HAP-1 (cell line): ENCODE results near the gene MYO1F.
"Not testable (repeated sequence)": the region's sequence is repeated elsewhere in the genome, so short reads cannot be mapped to it uniquely, and the experiment has no call there.

Source experiments
- DNase-seq, 2 experiments: peaks; one replicate each; pipeline ENCODE4 v3.0.0-alpha.2; 2016 to 2020; ENCODE audit warnings: low spot score in 2 of 2
- H3K27me3 ChIP-seq: fragments of 250-450 bp; sonication (Bioruptor Pico); 2 replicates; pipeline ENCODE4 v1.5.1; 2020; ENCODE audit warnings: low read depth, mild to moderate bottlenecking, moderate library complexity
- H3K36me3 ChIP-seq: fragments of 250-450 bp; sonication (Bioruptor Pico); replicated peaks from 2 replicates; pipeline ENCODE4 v1.5.1; 2020; ENCODE audit warnings: mild to moderate bottlenecking
- H3K4me1 ChIP-seq: fragments of 250-450 bp; sonication (Bioruptor Pico); 2 replicates; pipeline ENCODE4 v1.5.1; 2020; ENCODE audit warnings: mild to moderate bottlenecking
- H3K4me3 ChIP-seq: fragments of 250-450 bp; sonication (Bioruptor Pico); 2 replicates; pipeline ENCODE4 v1.5.1; 2020; ENCODE audit warnings: mild to moderate bottlenecking, moderate library complexity
- H3K9me3 ChIP-seq: fragments of 250-450 bp; sonication (Bioruptor Pico); 2 replicates; pipeline ENCODE4 v1.5.1; 2020; ENCODE audit warnings: mild to moderate bottlenecking, moderate library complexity
- in situ Hi-C: fragments of 300-500 bp; cut with MboI; formaldehyde crosslinking; loops from 3 replicates; pipeline ENCODE4 v1.14.3; 2020; ENCODE audit warnings: low sequenced_read_pairs, inconsistent platforms, mixed read lengths

MYO1F gene

DNA sequence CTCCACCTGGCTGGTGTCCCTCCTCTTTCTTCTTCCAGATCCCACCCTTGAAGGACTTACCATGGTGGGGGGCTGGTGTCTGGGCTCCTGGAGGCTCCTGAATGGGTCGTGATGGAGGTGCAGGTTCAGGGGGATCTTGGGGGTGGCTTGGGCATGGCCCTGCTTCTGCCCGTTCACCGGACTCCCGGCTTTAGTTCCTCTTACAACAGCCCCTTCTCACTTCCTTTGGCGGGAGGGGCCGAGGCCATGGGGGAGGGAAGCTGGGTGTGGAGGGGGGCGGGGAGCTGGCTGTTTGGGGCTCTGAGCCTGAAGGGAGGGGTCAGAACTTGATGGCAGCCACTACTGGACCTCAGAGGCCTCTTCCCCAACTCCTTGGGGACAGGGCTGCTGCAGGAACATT is at the start of gene MYO1F:
Gene MYO1F, minus strand, starts transcription at position 196 of the 400 bp plus-strand sequence. Its CDS starts 133 bp downstream, at position 63.
- DNase-seq = no peak
- Histone ChIP-seq H3K9me3 (0 out of 2 replicates have a peak, but pooled peaks cover 2% of the 10 kb centered on the region), H3K4me3 (no peak within 1 kb of the TSS), H3K27me3 (peaks cover 20% of the 10 kb centered on the region), H3K36me3 (no peaks in the 10 kb centered on the region), H3K4me1 (peaks cover 3% of the 10 kb centered on the region; the same call in 1 of the 2 replicates)
- in situ Hi-C loops = no loop called here

- no peaks in the 10 kb centered on the region for H3K36me3 ChIP-seq
- H3K4me1 ChIP-seq = no peaks in the 10 kb centered on the region
- in situ Hi-C loops = no loop called here
- no peaks in the 10 kb centered on the region for H3K9me3 ChIP-seq
- no peak overlapping the region for H3K4me3 ChIP-seq
- DNase-seq = no peak
- no peaks in the 10 kb centered on the region for H3K27me3 ChIP-seq
Measured at GRCh38 chr19:8626842-8627241, 49.6 kb upstream of the MYO1F start.

GRCh38 chr19:8622886-8623285 is 45.6 kb upstream of the MYO1F start:
- H3K27me3 ChIP-seq, in situ Hi-C loops, H3K4me3 ChIP-seq, H3K9me3 ChIP-seq, DNase-seq, H3K36me3 ChIP-seq, H3K4me1 ChIP-seq: not testable (repeated sequence)

DNA sequence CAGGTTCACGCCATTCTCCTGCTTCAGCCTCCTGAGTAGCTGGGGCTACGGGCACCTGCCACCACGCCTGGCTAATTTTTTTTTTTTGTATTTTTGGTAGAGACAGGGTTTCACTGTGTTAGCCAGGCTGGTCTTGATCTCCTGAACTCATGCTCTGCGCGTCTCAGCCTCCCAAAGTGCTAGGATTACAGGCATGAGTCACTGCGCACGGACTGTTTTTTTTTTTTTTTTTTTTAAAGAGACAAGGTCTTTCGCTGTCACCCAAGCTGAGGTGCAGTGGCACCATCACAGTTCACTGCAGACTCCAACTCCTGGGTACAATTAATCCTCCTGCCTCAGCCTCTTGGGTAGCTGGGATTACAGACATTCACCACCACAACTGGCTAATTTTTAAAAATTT is 41.5 kb upstream of the MYO1F start:
- Histone ChIP-seq H3K4me3 (no peak overlapping the region), H3K9me3 (no peaks in the 10 kb centered on the region), H3K36me3 (no peaks in the 10 kb centered on the region), H3K4me1 (no peaks in the 10 kb centered on the region), H3K27me3 (no peaks in the 10 kb centered on the region; the same call in 1 of the 2 replicates)
- in situ Hi-C loops = no loop called here
- DNase-seq = no peak

DNA sequence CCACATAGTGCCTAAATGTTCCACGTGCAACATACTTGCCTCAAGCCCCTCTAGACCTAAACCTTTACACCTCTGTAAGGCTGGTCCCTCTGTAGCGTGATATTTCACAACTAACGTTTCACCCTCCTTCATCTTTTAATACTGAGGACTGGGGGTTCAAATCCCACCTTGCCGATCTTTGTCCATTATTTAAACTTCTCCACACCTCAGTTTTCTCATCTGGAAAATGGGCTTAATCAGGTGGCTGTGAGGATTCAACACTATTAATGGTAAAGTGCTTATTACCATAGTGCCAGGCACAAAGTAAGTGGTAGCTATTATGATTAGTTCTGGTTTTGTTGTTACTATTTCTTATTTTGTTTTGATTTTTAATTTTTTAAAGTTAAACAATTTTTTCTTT is 40.7 kb upstream of the MYO1F start:
- H3K4me1 ChIP-seq = no peaks in the 10 kb centered on the region
- no peaks in the 10 kb centered on the region; the same call in 1 of the 2 replicates for H3K27me3 ChIP-seq
- in situ Hi-C loops = no loop called here
- H3K9me3 ChIP-seq = no peaks in the 10 kb centered on the region
- no peak for DNase-seq
- H3K36me3 ChIP-seq = no peaks in the 10 kb centered on the region
- H3K4me3 ChIP-seq = no peak overlapping the region

GRCh38 chr19:8617325-8617724 is 40.1 kb upstream of the MYO1F start:
- H3K36me3 ChIP-seq = not testable (repeated sequence)

DNA sequence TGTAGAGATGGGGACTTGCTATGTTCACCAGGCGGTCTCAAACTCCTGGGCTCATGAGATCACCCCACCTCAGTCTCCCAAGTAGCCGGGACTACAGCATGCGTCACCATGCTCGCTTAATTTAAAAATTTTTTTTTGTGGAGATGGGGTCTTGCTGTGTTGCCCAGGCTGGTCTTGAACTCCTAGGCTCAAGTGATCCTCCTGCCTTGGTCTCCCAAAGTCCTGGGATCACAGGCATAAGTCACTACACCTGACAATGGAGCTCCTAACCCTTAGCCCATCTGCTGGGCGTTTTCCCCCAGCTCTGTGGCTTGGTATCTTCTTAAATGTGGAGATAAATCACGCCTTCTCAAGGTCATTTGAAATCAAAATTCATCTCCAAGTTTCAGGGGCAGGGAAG is 39.6 kb upstream of the MYO1F start:
- no peaks in the 10 kb centered on the region for H3K4me1 ChIP-seq
- in situ Hi-C loops = no loop called here
- H3K36me3 ChIP-seq = no peaks in the 10 kb centered on the region
- no peaks in the 10 kb centered on the region for H3K9me3 ChIP-seq
- H3K4me3 ChIP-seq = no peak overlapping the region
- DNase-seq = no peak
- no peaks in the 10 kb centered on the region; the same call in 1 of the 2 replicates for H3K27me3 ChIP-seq

More at GRCh38 chr19:8617325-8617724, 40.1 kb upstream of the MYO1F start:
- DNase-seq, H3K27me3 ChIP-seq, H3K4me3 ChIP-seq, in situ Hi-C loops, H3K4me1 ChIP-seq, H3K9me3 ChIP-seq: not testable (repeated sequence)

DNA sequence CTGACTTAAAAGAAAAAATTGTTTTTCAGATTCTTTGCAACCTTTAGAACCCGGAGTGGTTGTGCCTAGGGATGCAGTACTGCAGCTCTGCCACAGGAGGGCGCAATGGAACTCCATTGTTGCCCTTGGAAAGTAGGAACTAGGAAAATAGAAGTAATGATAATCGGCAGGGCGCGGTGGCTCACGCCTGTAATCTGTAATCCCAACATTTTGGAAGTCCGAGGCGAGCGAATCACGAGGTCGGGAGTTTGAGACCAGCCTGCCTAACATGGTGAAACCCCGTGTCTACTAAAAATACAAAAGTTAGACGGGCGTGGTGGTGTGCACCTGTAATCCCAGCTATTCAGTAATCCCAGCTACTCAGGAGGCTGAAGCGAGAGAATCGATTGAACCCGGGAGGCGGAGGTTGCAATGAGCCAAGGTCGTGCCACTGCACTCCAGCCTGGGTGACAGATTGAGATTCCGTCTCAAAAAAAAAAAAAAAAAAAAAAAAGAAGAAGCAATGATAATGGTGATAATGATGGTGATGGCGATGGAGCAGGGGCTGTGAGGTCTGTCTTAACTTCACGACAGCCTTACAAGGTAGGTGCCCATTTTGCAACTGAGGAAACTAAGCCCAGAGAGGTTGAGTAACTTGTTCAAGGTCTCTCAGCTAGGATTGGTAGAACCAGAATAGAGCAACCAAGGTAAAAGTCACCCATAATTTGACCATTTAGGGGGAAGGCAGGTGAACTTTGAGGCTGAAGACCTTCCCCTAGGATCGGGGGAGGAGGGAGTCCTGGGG is 38.8 kb upstream of the MYO1F start:
- H3K9me3 ChIP-seq = no peaks in the 10 kb centered on the region
- no peaks in the 10 kb centered on the region for H3K4me1 ChIP-seq
- DNase-seq = peak; percentile 43 to 82
- H3K4me3 ChIP-seq = no peak overlapping the region
- no peaks in the 10 kb centered on the region; the same call in 1 of the 2 replicates for H3K27me3 ChIP-seq
- in situ Hi-C loops = no loop called here
- no peaks in the 10 kb centered on the region for H3K36me3 ChIP-seq

DNA sequence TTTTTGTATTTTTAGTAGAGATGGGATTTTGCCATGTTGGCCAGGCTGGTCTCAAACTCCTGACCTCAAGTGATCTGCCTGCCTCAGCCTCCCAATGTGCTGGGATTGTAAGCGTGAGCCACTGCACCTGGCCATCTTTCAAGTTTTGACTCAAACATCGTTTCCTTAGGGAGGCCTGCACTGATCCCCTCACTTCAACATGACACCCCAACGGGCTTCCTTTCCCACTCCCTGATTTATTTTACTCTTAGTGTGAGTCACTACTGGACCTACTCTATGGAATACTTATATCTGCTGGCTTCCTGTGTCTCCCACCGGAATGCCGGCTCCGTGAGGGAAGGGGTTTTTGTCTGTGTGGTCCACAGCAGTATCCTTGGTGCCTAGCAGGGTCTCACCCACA is 37.8 kb upstream of the MYO1F start:
- DNase-seq = no peak
- Histone ChIP-seq H3K27me3 (no peaks in the 10 kb centered on the region), H3K9me3 (no peaks in the 10 kb centered on the region), H3K36me3 (no peaks in the 10 kb centered on the region), H3K4me1 (peaks cover 1% of the 10 kb centered on the region; the same call in 1 of the 2 replicates), H3K4me3 (no peak overlapping the region)
- in situ Hi-C loops = no loop called here

GRCh38 chr19:8614455-8614854 is 37.2 kb upstream of the MYO1F start:
- H3K4me3 ChIP-seq = no peak overlapping the region
- in situ Hi-C loops = no loop called here
- no peak for DNase-seq

DNA sequence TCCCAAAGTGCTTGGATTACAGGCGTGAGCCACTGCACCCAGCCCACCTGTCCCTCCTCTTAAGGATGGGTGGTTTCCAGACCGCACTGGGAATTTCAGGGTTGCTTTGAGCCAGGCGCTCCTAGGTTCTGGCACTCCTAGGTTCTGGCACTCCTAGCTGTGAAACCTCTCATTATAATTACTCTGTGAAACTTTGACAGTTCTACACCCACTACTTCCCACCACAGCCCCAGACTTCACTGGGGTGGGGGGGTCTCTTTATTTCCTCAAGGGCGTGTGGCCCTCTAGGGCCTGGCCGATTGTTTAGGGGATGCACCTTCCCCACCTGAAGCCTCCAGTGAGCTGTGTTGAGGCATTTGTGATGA is 35.5 kb upstream of the MYO1F start:
- H3K36me3 ChIP-seq = no peaks in the 10 kb centered on the region
- H3K4me1 ChIP-seq = peaks cover 10% of the 10 kb centered on the region
- in situ Hi-C loops = no loop called here

More at GRCh38 chr19:8614455-8614854, 37.2 kb upstream of the MYO1F start:
- no peaks in the 10 kb centered on the region for H3K9me3 ChIP-seq
- peaks cover 6% of the 10 kb centered on the region; the same call in 1 of the 2 replicates for H3K4me1 ChIP-seq
- H3K36me3 ChIP-seq = no peaks in the 10 kb centered on the region
- H3K27me3 ChIP-seq = no peaks in the 10 kb centered on the region

DNA sequence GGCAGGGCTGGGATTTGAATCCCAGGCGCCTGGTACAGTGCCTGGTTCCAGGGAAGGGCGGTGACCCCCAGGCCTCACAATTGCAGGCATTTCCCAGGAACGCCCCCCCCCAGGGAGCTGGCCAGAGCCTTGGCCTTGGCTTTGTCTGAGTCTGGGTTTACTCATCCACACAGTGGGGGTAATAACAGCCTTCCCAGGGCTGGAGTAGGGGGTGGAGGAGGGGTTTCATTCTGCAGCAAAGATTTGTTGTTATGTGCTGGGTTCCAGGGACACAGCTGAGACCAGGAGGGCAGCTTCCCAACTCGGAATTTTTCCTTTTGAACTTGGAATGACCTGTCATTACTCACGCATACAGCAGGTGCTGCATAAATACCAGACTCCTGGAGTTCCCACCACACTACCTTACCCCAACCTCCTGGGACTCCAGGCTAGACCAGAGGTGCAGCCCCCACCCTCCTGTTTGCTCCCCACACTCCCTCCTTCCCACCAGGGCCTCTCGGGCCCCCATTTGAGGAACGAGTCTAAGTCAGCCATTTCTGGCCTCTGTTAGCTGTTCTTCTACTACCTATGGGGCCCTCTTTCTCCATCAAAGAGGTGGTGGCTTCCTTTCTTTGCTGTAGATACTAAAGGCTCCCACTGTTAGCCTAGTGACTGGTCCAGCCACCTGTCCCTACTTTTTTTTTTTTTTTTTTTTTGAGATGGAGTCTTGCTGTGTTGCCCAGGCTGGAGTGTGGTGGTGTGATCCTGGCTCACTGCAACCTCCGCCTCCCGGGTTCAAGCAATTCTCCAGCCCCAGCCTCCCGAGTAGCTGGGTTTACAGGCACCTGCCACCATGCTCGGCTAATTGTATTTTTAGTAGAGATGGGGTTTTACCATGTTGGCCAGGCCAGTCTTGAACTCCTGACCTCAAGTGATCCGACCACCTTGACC is 34.9 kb upstream of the MYO1F start:
- no peaks in the 10 kb centered on the region for H3K9me3 ChIP-seq
- no peak overlapping the region for H3K4me3 ChIP-seq
- H3K36me3 ChIP-seq = no peaks in the 10 kb centered on the region
- H3K27me3 ChIP-seq = no peaks in the 10 kb centered on the region
- H3K4me1 ChIP-seq = peaks cover 10% of the 10 kb centered on the region
- in situ Hi-C loops = no loop called here
- no peak for DNase-seq

More for the DNA sequence above, 35.5 kb upstream of the MYO1F start:
- Histone ChIP-seq H3K27me3 (no peaks in the 10 kb centered on the region), H3K9me3 (no peaks in the 10 kb centered on the region), H3K4me3 (no peak overlapping the region)
- DNase-seq = no peak

GRCh38 chr19:8611391-8611876 is 34.2 kb upstream of the MYO1F start:
- Histone ChIP-seq H3K9me3 (no peaks in the 10 kb centered on the region), H3K27me3 (no peaks in the 10 kb centered on the region), H3K36me3 (no peaks in the 10 kb centered on the region), H3K4me1 (peaks cover 10% of the 10 kb centered on the region), H3K4me3 (no peak overlapping the region)
- in situ Hi-C loops = no loop called here
- DNase-seq = no peak

DNA sequence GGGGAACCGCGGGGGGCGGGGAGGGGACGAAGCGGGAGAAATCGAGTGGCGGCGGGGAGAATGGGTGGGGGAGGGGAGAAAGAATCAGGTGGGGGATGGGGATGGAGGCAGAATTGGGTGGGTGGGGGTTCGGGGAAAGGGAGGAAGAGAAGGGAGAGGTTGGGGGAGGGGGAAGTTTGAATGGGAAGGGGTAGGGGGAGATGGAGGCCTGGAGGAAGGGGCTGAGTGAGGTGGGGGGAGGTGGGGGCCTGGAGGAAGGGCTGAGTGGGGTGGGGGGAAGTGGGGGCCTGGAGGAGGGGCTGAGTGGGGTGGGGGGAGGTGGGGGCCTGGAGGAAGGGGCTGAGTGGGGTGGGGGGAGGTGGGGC is 33.7 kb upstream of the MYO1F start:
- Histone ChIP-seq H3K4me3 (no peak overlapping the region), H3K4me1 (peaks cover 10% of the 10 kb centered on the region)
- in situ Hi-C loops = no loop called here

More for the DNA sequence above, 33.7 kb upstream of the MYO1F start:
- DNase-seq = no peak
- Histone ChIP-seq H3K36me3 (no peaks in the 10 kb centered on the region), H3K27me3 (no peaks in the 10 kb centered on the region), H3K9me3 (no peaks in the 10 kb centered on the region)
